IMR-90 (cell line): ENCODE results near the gene FGG. TPM values are rescaled to one million over a fixed set of nuclear protein-coding genes. Genes with fewer than 3 reads are reported as not detected.

Experiments
- ATAC-seq: fragments of 200-7000 bp; cut with Tn5 transposase; 2 replicates; pipeline ENCODE4 v1.9.1; 2020; ENCODE audit warnings: low read depth, mild to moderate bottlenecking, moderate library complexity
- BruUV-seq: library from RNA; stranded (reverse); fragments of 400-500 nt; replicated peaks from 2 replicates; lab custom pipeline; 2021; lab: Mats Ljungman, UMichigan
- CTCF ChIA-PET: fragments of 300-600 bp; formaldehyde crosslinking; extraction: SDS; loops from one replicate; lab custom pipeline; 2021; ENCODE audit warnings: antibody characterized with exemption; lab: Yijun Ruan, JAX
- POLR2A ChIA-PET: fragments of 300-600 bp; sonication (Branson Sonifier 250); formaldehyde crosslinking; loops from one replicate; lab custom pipeline; 2022; ENCODE audit warnings: antibody characterized with exemption; ENCODE audit not compliant: unreplicated experiment; lab: Charles Lee
- DNase-seq: peaks from one replicate; pipeline ENCODE4 v3.0.0; 2013
- H2AFZ ChIP-seq: replicated peaks from 2 replicates; pipeline ENCODE3; 2013; ENCODE audit warnings: low read length, mild to moderate bottlenecking; ENCODE audit not compliant: poor library complexity
- H2AK5ac ChIP-seq: 2 replicates; pipeline ENCODE4 v1.6.1; 2013; ENCODE audit warnings: low read depth, low read length, inconsistent platforms
- H2AK9ac ChIP-seq: replicated peaks from 2 replicates; pipeline ENCODE3; 2013; ENCODE audit warnings: mild to moderate bottlenecking, low read depth, low read length, moderate library complexity; ENCODE audit not compliant: poor library complexity
- H2BK120ac ChIP-seq: 2 replicates; pipeline ENCODE4 v1.6.1; 2013; ENCODE audit warnings: low read depth, low read length, inconsistent platforms
- H2BK15ac ChIP-seq: 3 replicates; pipeline ENCODE4 v1.6.1; 2013; ENCODE audit warnings: low read depth, low read length, inconsistent platforms
- H2BK20ac ChIP-seq: 2 replicates; pipeline ENCODE4 v1.6.1; 2013; ENCODE audit warnings: low read depth, mild to moderate bottlenecking, inconsistent platforms, low read length, moderate library complexity
- H2BK5ac ChIP-seq: 2 replicates; pipeline ENCODE4 v1.6.1; 2013; ENCODE audit warnings: mild to moderate bottlenecking, low read depth, low read length, inconsistent platforms; ENCODE audit not compliant: poor library complexity, severe bottlenecking
- H3K14ac ChIP-seq: replicated peaks from 2 replicates; pipeline ENCODE4 v1.6.1; 2013; ENCODE audit warnings: low read depth, low read length, inconsistent platforms
- H3K18ac ChIP-seq: 2 replicates; pipeline ENCODE4 v1.6.1; 2013; ENCODE audit warnings: low read depth, low read length, control low read depth
- H3K23ac ChIP-seq: 2 replicates; pipeline ENCODE4 v1.6.1; 2013; ENCODE audit warnings: low read depth, low read length, inconsistent platforms
- H3K27ac ChIP-seq: 2 replicates; pipeline ENCODE4 v1.5.1; 2013; ENCODE audit warnings: mild to moderate bottlenecking, control low read depth, low read length; ENCODE audit not compliant: insufficient read depth
- H3K27me3 ChIP-seq: 2 replicates; pipeline ENCODE4 v1.6.1; 2013; ENCODE audit warnings: low read length; ENCODE audit not compliant: control insufficient read depth, insufficient read depth
- H3K36me3 ChIP-seq: 2 replicates; pipeline ENCODE4 v1.6.1; 2013; ENCODE audit warnings: low read length, mixed read lengths; ENCODE audit not compliant: control insufficient read depth, insufficient read depth
- H3K4ac ChIP-seq: 2 replicates; pipeline ENCODE4 v1.6.1; 2013; ENCODE audit warnings: low read depth, low read length, inconsistent platforms
- H3K4me1 ChIP-seq: 2 replicates; pipeline ENCODE4 v1.6.1; 2013; ENCODE audit warnings: low read length, mixed read lengths; ENCODE audit not compliant: control insufficient read depth, insufficient read depth
- H3K4me2 ChIP-seq: 2 replicates; pipeline ENCODE4 v1.6.1; 2013; ENCODE audit warnings: low read depth, mild to moderate bottlenecking, control low read depth, low read length, moderate library complexity
- H3K4me3 ChIP-seq: 2 replicates; pipeline ENCODE4 v1.5.1; 2013; ENCODE audit warnings: low read depth, mild to moderate bottlenecking, control low read depth, low read length, moderate library complexity; ENCODE audit not compliant: insufficient read depth
- H3K56ac ChIP-seq: 2 replicates; pipeline ENCODE4 v1.6.1; 2013; ENCODE audit warnings: low read length, inconsistent platforms; ENCODE audit not compliant: insufficient read depth; ENCODE audit errors: extremely low read depth
- H3K79me1 ChIP-seq, 2 experiments: 2 replicates each; pipeline ENCODE4 v1.6.1; 2013; ENCODE audit warnings: low read length in 2 of 2, inconsistent platforms in 1 of 2, low read depth in 1 of 2
- H3K9ac ChIP-seq: 2 replicates; pipeline ENCODE4 v1.6.1; 2013; ENCODE audit warnings: low read depth, low read length, control low read depth
- H3K9me1 ChIP-seq: 2 replicates; pipeline ENCODE4 v1.6.1; 2013; ENCODE audit warnings: low read length, inconsistent platforms; ENCODE audit not compliant: insufficient read depth
- H3K9me3 ChIP-seq: 2 replicates; pipeline ENCODE4 v1.6.1; 2013; ENCODE audit warnings: low read length; ENCODE audit not compliant: control insufficient read depth, insufficient read depth
- H4K20me1 ChIP-seq: 2 replicates; pipeline ENCODE4 v1.6.1; 2013; ENCODE audit warnings: low read length, inconsistent platforms; ENCODE audit not compliant: insufficient read depth
- H4K5ac ChIP-seq: 2 replicates; pipeline ENCODE4 v1.6.1; 2013; ENCODE audit warnings: mild to moderate bottlenecking, low read depth, low read length, control low read depth
- H4K8ac ChIP-seq, 2 experiments: 2 replicates each; pipeline ENCODE4 v1.6.1; 2013; ENCODE audit warnings: low read depth in 2 of 2, low read length in 2 of 2, control low read depth in 1 of 2, inconsistent platforms in 1 of 2
- H4K91ac ChIP-seq: 2 replicates; pipeline ENCODE4 v1.6.1; 2013; ENCODE audit warnings: low read depth, low read length, inconsistent platforms; ENCODE audit not compliant: insufficient read depth
- BHLHE40 ChIP-seq: fragments of 150-350 bp; IDR thresholded peaks from 2 replicates; pipeline ENCODE4 v1.6.1; 2016; ENCODE audit warnings: mild to moderate bottlenecking, low read depth, low read length
- CEBPB ChIP-seq: IDR thresholded peaks from 2 replicates; pipeline ENCODE4 v1.6.1; 2012; ENCODE audit warnings: low read depth, low read length, improper control_type of control experiment
- CHD1 ChIP-seq: IDR thresholded peaks from 2 replicates; pipeline ENCODE4 v1.6.1; 2012; ENCODE audit warnings: low read depth, low read length, improper control_type of control experiment
- FOS ChIP-seq: fragments of 150-350 bp; IDR thresholded peaks from 2 replicates; pipeline ENCODE4 v1.6.1; 2016; ENCODE audit warnings: low read depth, low read length
- MAFK ChIP-seq: IDR thresholded peaks from 2 replicates; pipeline ENCODE4 v1.6.1; 2012; ENCODE audit warnings: low read depth, low read length, improper control_type of control experiment
- MXI1 ChIP-seq: IDR thresholded peaks from 2 replicates; pipeline ENCODE4 v1.6.1; 2012; ENCODE audit warnings: low read depth, mild to moderate bottlenecking, low read length, moderate library complexity, borderline replicate concordance
- NFE2L2 ChIP-seq: fragments of 150-350 bp; IDR thresholded peaks from 2 replicates; pipeline ENCODE4 v1.6.1; 2016; ENCODE audit warnings: low read depth, mild to moderate bottlenecking, low read length
- RAD21 ChIP-seq: IDR thresholded peaks from 2 replicates; pipeline ENCODE4 v1.6.1; 2012; ENCODE audit warnings: low read length, improper control_type of control experiment
- RFX5 ChIP-seq: IDR thresholded peaks from 2 replicates; pipeline ENCODE4 v1.8.0; 2012; ENCODE audit warnings: low read depth, mild to moderate bottlenecking, low read length, moderate library complexity
- SMC3 ChIP-seq: fragments of 150-350 bp; IDR thresholded peaks from 2 replicates; pipeline ENCODE4 v1.6.1; 2016; ENCODE audit warnings: low read depth, mild to moderate bottlenecking, antibody characterized with exemption, low read length, moderate library complexity
- WGBS, 2 experiments: methylation state at CpG; one replicate each; pipeline versions ENCODE4 v1.1.5 to v1.1.7; 2013; ENCODE audit warnings: missing lambda C conversion rate in 2 of 2; ENCODE audit not compliant: insufficient read length in 1 of 2; ENCODE audit errors: extremely low coverage in 2 of 2; 5-methylcytosine and 5-hydroxymethylcytosine counted together
- dilution Hi-C: fragments of 300-500 bp; cut with HindIII; formaldehyde crosslinking; loops from one replicate; pipeline ENCODE4 v1.14.3; 2018; ENCODE audit warnings: low sequenced_read_pairs; ENCODE audit not compliant: unreplicated experiment
- in situ Hi-C: fragments of 300-500 bp; cut with MboI; formaldehyde crosslinking; loops from 3 replicates; pipeline ENCODE4 v1.14.3; 2019; ENCODE audit warnings: low sequenced_read_pairs, inconsistent platforms, mixed read lengths
- intact Hi-C: fragments of 100-400 bp; cut with micrococcal nuclease; formaldehyde crosslinking; loops from 2 replicates; pipeline ENCODE4 v1.10.0; 2022
- polyA plus RNA-seq, 3 experiments: library from polyadenylated mRNA; depleted of rRNA; stranded (reverse); fragments of >200 nt; gene quantifications; 2 replicates each; pipeline ENCODE4 v1.2.3, GENCODE V29; 2012; ENCODE audit warnings: low replicate concordance in 1 of 3
- total RNA-seq: library from RNA; depleted of rRNA; stranded (reverse); fragments of >200 nt; gene quantifications from 2 replicates; pipeline ENCODE4 v1.2.3, GENCODE V29; 2012
- TF ChIP-seq, protein P1 (sequence below): conservative IDR thresholded peaks from 2 replicates; pipeline ENCODE4 v1.5.1; 2012; ENCODE audit warnings: mild to moderate bottlenecking, low read depth, low read length, improper control_type of control experiment

The FGG gene
- total and polyA plus RNA-seq, 2 of the 4 experiments (the other 2 are of a cell fraction): not detected

DNA sequence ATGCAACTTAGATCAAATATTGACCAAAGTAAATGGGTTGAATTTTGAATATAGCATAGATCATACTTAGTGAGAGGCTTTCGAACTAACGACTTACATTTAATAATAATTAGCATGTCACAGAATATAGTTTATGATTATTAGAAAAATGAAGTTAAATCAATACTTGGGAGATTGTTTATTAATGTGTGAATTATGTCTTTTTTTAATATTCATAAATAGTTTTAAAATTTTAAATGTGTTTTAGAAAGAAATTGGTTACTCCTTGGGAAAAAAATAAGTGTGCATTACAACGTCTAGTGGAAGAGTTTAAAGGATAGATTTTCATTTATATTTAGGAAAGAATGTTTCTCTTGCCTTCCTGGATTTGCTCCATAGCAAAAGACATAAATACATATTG, 29.2 kb downstream of the FGG start:
- Histone ChIP-seq H3K4me2 (no peak overlapping the region), H2AK9ac (no peak overlapping the region), H3K14ac (no peak overlapping the region), H2AFZ (no peak overlapping the region), H3K9me3 (no peaks in the 10 kb centered on the region), H3K4me3 (no peak overlapping the region), H3K4me1 (no peaks in the 10 kb centered on the region), H4K91ac (no peak overlapping the region), H3K56ac (no peak overlapping the region), H2AK5ac (no peak overlapping the region), H3K9me1 (no peaks in the 10 kb centered on the region), H3K27ac (no peak overlapping the region), H3K18ac (no peak overlapping the region), H2BK15ac (no peak overlapping the region), H3K4ac (no peak overlapping the region), H4K5ac (no peak overlapping the region), H4K8ac (no peak overlapping the region), H3K79me1 (no peaks in the 10 kb centered on the region), H3K9ac (no peak overlapping the region), H2BK20ac (no peak overlapping the region), H3K23ac (no peak overlapping the region), H3K36me3 (no peaks in the 10 kb centered on the region), H4K20me1 (no peaks in the 10 kb centered on the region), H2BK120ac (no peak overlapping the region), H3K27me3 (no peaks in the 10 kb centered on the region), H2BK5ac (no peak overlapping the region)
- POLR2A ChIA-PET: no interaction called here
- no peak for ATAC-seq
- intact Hi-C loops (no loop called here), dilution Hi-C loops (no loop called here), in situ Hi-C loops (no loop called here)
- no peak for TF ChIP-seq SMC3
- no peak for TF ChIP-seq CHD1
- TF ChIP-seq RAD21: no peak
- TF ChIP-seq FOS: no peak
- TF ChIP-seq BHLHE40: no peak
- TF ChIP-seq CEBPB: no peak
- no peak for TF ChIP-seq RFX5
- TF ChIP-seq, protein P1, sequence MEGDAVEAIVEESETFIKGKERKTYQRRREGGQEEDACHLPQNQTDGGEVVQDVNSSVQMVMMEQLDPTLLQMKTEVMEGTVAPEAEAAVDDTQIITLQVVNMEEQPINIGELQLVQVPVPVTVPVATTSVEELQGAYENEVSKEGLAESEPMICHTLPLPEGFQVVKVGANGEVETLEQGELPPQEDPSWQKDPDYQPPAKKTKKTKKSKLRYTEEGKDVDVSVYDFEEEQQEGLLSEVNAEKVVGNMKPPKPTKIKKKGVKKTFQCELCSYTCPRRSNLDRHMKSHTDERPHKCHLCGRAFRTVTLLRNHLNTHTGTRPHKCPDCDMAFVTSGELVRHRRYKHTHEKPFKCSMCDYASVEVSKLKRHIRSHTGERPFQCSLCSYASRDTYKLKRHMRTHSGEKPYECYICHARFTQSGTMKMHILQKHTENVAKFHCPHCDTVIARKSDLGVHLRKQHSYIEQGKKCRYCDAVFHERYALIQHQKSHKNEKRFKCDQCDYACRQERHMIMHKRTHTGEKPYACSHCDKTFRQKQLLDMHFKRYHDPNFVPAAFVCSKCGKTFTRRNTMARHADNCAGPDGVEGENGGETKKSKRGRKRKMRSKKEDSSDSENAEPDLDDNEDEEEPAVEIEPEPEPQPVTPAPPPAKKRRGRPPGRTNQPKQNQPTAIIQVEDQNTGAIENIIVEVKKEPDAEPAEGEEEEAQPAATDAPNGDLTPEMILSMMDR: no peak
- TF ChIP-seq NFE2L2: no peak
- no peak for TF ChIP-seq MAFK
- no peak for TF ChIP-seq MXI1
- CTCF ChIA-PET: no interaction called here
- no peak for DNase-seq
- WGBS, 2 experiments: no CpG with 5 or more reads among the region's 3 CpGs
- BruUV-seq: no TSS peak
